ENCODE results near the gene SH3PXD2A.

SH3PXD2A gene

DNA sequence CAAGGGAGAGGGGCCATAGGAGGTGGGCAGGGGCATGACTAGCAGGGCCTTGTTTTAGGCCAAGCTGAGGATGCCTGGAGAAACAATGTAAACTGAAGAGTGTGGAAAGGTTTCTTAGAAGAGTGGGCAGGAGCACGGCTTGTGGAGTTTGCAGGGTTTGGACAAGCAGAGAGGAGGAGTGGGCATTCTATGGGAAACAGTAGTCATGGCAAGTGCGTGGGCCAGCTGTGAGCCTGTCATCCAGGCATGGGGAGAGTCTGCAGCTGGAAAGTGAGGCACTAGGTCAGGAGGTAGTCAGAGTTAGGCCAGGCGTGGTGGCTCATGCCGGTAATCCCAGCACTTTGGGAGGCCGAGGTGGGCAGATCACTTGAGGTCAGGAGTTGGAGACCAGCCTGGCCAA lies 130.1 kb downstream of the SH3PXD2A start:
- H3K27ac ChIP-seq: no peak overlapping the region
- TF ChIP-seq, protein P1, sequence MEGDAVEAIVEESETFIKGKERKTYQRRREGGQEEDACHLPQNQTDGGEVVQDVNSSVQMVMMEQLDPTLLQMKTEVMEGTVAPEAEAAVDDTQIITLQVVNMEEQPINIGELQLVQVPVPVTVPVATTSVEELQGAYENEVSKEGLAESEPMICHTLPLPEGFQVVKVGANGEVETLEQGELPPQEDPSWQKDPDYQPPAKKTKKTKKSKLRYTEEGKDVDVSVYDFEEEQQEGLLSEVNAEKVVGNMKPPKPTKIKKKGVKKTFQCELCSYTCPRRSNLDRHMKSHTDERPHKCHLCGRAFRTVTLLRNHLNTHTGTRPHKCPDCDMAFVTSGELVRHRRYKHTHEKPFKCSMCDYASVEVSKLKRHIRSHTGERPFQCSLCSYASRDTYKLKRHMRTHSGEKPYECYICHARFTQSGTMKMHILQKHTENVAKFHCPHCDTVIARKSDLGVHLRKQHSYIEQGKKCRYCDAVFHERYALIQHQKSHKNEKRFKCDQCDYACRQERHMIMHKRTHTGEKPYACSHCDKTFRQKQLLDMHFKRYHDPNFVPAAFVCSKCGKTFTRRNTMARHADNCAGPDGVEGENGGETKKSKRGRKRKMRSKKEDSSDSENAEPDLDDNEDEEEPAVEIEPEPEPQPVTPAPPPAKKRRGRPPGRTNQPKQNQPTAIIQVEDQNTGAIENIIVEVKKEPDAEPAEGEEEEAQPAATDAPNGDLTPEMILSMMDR (conservative IDR thresholded peaks at IDR 0.05): no peak
- TF ChIP-seq ZFX (IDR thresholded peaks at IDR 0.05): no peak

DNA sequence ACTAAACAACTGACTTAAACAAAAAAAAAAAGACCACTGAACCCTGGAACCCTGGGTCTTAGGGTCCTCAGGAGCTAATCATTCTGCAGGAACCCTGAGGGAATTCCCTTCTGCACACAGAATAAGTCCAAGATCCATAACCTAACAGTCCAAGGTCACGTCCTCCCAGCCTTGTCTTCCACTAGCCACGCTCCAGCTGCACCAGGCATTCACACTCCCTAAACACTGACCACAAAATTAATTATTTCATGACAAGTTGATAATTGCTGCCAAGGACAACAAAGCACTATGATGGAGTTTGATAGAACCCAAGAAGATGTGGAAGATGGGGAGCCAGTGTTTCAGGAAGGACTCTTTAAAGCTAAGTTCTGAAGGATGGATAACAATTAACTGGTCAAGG lies 130.6 kb downstream of the SH3PXD2A start:
- no peak for TF ChIP-seq ZFX (IDR thresholded peaks at IDR 0.05)
- TF ChIP-seq, protein P1 (conservative IDR thresholded peaks at IDR 0.05): no peak
- no peak overlapping the region for H3K27ac ChIP-seq

DNA sequence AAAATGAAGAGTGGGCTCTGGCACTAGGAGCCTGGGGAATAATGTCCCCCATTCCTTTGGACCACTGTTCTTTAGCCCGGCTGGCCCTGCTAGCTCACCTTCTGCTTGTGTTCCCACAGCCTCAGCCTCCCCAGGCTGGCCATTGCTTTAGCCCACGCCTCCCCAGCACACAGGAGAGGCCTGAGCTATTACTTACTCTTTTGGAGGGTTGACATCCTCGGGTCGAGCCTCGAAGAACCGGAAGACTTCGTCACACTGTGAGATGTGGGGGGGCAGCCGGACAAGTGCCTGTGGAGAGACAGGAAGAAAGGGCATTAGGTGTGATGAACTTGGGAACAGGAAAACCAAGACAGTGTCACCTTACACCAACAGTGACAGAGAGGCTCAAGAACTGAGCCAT lies 131.3 kb downstream of the SH3PXD2A start:
- H3K27ac ChIP-seq: no peak overlapping the region
- no peak for TF ChIP-seq ZFX (IDR thresholded peaks at IDR 0.05)
- TF ChIP-seq, protein P1 (conservative IDR thresholded peaks at IDR 0.05): no peak

DNA sequence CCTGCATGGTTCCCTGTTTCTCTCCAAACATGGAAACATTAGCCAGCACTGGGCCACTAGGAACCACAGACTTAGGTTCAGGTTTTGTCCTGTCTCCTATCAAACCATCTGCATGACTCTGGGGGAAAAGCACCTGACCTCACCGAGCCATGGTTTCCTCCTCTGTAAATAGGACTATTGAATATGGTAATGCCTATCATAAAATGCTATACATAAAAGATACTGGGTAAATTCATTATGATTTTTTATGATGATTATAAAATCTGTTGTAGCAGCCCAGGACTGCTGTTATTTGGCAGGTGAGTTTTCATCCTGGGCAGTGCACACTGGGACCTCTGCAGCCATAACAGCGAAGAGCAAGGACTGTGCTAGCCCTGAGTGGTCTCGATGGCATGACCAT lies 131.8 kb downstream of the SH3PXD2A start:
- TF ChIP-seq, protein P1 (conservative IDR thresholded peaks at IDR 0.05): no peak
- no peak for TF ChIP-seq ZFX (IDR thresholded peaks at IDR 0.05)
- H3K27ac ChIP-seq: no peak overlapping the region

DNA sequence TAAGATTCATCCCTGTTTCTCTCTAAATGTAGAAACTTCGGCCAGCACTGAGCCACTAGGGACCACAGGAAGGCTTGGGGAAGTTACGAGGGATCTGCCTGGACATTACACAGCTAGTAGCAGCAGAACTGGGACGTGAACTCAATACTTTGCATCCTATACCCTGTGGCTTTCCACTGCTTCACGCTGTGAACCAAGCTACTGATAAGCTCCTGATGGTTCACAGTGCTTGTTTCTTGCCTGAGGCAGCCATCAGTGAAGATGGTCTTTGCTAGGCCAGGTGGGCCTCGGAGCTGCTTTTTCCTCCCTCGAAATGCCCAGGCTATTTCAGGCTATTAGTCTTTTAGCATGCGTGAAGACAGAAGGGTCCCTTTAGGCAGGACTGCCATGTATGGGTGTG lies 132.7 kb downstream of the SH3PXD2A start:
- no peak for TF ChIP-seq ZFX (IDR thresholded peaks at IDR 0.05)
- TF ChIP-seq, protein P1 (conservative IDR thresholded peaks at IDR 0.05): no peak

DNA sequence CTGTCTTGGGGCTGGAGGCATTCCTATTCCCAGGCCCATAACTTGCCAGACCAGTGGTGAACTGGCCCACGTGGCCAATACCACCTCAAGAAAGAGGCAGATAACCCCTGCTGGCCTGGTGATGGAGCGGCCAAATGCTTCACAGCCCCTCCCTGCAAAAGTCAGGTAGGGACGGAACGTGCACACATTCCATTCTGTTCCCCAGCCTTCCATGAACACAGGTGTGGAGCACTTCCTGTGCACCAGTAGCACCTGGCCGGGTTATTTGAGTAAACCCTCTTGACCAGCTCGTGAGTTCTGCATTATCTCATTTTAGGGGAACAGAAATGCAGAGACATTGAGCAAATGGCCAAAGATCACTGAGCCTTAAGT lies 134.4 kb downstream of the SH3PXD2A start:
- no peak for TF ChIP-seq ZFX (IDR thresholded peaks at IDR 0.05)
- TF ChIP-seq, protein P1 (conservative IDR thresholded peaks at IDR 0.05): no peak
- H3K27ac ChIP-seq: no peak overlapping the region

More for the DNA sequence above, 132.7 kb downstream of the SH3PXD2A start:
- no peak overlapping the region for H3K27ac ChIP-seq

DNA sequence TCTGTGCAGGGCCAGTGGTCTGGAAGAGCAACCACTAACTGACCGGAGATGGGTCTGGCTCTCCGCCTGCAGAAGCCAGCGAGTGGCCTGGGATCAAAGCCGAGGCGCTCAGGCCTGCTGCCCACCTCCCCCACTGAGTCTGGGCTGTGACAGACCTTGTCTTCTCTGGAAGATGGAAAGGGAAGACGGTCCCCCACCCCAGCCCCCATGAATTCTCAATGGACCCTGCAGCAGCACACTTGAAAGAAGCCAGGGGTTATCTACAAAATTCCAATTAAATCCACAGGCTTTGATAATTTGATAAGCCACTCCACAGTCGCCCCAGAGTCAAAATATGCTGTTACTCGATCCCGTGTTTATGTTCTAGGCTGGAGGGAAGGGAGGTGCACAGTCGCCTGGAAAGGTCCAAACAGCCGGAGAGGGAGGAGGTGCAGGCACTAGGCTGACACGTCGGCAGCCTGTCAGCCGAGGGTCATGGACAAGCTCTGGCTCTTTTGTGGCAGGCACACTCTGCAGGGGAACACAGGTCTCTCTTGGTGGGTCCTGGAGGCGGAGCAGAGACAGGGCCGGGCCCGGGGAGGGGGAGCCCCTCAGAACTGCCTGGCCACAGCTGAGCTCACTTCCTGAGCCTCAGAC lies 134.9 kb downstream of the SH3PXD2A start:
- TF ChIP-seq, protein P1 (conservative IDR thresholded peaks at IDR 0.05): no peak
- TF ChIP-seq ZFX (IDR thresholded peaks at IDR 0.05): no peak
- no peak overlapping the region for H3K27ac ChIP-seq

Data from C4-2B (cell line).